GM20000 (cell line): ENCODE measurements around the gene NAT9.

ENCODE experiments used
- DNase-seq: peaks from one replicate; pipeline ENCODE4 v3.0.0; 2012; ENCODE audit warnings: low spot score
- TF ChIP-seq, protein P1 (sequence below): IDR thresholded peaks from 2 replicates; pipeline ENCODE4 v1.5.1; 2012; ENCODE audit warnings: mild to moderate bottlenecking, control low read depth; ENCODE audit errors: extremely low read depth, missing control alignments

Gene NAT9

DNA sequence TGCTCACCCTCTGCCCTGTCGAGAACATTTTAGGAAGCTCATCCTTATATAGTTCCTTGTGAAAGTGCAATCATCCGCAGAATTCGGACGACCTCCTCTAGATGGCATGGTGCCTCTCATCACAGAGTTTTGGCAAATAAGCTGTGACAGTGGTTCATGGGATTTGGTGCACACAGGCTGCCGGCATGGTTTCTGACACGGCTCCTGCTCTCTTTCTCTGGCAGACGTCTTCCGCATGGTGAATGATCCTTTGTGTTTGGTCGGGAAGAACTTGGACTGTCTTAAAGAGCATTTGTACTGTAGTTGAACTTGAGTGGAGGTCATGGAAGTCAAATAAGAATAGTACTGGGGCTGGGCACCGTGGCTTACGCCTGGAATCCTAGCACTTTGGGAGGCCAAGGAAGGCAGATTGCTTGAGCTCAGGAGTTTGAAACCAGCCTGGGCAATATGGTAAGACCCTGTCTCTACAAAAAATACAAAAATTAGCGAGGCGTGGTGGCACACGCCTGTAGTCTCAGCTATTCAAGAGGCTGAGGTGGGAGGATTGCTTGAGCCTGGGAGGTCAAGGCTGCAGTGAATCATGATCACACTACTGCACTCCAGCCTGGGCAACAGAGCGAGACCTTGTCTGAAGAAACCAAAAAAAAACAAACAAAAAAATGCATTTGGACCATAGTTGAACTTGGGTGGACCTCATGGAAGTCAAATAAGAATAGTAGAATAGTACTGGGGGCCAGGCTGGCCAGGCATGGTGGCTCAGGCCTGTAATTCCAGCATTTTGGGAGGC lies 34.7 kb upstream of the NAT9 start:
- no peak for DNase-seq
- TF ChIP-seq, protein P1, sequence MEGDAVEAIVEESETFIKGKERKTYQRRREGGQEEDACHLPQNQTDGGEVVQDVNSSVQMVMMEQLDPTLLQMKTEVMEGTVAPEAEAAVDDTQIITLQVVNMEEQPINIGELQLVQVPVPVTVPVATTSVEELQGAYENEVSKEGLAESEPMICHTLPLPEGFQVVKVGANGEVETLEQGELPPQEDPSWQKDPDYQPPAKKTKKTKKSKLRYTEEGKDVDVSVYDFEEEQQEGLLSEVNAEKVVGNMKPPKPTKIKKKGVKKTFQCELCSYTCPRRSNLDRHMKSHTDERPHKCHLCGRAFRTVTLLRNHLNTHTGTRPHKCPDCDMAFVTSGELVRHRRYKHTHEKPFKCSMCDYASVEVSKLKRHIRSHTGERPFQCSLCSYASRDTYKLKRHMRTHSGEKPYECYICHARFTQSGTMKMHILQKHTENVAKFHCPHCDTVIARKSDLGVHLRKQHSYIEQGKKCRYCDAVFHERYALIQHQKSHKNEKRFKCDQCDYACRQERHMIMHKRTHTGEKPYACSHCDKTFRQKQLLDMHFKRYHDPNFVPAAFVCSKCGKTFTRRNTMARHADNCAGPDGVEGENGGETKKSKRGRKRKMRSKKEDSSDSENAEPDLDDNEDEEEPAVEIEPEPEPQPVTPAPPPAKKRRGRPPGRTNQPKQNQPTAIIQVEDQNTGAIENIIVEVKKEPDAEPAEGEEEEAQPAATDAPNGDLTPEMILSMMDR: no peak

DNA sequence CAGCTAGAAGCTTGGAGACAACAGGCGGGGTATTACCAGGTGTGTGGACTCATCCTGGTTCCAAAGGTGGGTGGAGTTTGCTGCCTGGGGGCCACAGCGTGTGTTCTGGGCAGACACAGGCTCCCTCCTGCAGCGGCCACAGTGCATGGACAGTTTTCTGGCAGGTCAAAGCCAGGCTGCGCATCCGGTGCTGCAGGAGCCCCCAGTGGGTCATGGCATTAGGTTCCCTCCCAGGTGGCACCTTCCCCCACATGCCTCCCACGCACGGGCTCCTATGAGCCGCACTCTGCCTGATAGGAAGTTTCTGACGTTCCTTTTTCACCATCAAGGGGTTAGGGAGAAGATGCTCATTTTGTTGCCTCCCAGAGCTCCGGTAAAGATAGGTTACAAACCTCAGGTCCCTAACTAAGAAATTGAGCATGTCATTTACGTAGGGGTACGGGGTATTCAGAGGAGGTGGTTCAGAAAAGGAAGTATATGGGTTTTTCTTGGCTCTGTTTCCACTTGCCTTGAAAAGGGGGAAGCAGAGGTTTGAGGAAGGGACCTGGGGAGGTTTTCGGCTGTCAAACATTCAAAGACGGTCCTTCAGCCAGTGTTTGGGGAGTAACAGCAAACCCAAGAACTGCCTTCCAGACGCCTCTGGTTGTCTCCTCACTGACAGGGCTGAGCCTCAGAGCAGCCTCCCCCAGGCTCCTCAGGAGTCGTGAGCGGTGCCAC lies 32.7 kb upstream of the NAT9 start:
- TF ChIP-seq, protein P1: no peak
- no peak for DNase-seq

DNA sequence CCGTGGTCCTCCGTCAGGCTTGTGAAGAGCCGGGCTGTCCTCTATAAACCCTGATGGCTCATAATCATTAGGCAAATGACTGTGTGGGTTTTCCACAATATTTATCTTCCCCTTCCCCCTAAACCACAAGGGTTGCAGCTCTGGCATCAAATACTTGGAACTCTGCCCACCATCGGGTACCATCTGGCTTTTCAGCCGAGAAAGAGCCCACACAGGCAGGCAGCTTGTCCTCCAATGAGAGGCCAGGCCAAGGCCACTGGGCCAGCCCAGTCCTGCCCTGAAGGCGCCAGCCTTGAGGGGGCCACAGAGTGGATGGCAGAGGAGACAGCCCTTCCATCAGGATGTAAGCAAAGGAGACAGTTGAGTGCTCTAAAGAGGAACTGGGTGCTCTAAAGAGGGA lies 31.8 kb upstream of the NAT9 start:
- no peak for DNase-seq
- TF ChIP-seq, protein P1: no peak

DNA sequence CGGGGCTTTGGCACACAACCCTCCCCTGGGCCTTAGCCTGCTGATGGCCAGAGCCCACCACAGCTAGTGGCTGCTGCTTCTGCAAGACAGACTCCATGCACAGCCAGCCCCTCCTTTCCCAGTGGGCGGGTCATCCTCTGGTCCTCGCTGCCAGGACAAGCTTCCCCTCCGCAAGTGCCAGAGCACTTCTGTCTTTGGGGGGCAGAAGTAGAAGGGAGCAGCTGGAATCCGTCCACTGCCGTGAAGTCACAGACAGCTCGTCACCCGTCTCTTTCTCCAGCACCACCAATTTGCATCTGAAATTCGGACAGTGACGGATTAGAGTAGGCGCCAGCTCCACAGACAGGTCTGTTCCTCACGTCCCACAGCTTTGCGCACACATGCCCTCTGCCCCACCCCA lies 31.3 kb upstream of the NAT9 start:
- no peak for DNase-seq
- TF ChIP-seq, protein P1: no peak

DNA sequence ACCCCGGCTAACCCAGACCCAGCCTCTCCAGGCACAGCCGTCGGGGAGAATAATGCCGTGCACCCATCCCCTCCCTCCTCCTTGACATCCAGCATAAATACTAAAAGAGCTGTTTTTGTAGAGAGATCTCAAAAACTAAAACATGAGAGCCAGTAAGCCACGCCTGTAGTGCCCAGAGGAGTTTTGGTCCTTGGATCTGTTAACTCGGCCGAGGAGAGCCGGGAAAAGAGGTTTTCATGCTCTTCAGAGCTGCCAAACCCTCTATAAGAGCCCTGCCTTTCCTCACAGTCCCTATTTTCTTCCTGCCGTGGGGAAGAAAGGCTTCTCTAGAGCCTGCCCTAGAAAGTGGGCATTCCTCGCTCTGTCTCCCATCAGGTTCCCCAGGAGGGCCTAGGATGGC lies 30.2 kb upstream of the NAT9 start:
- TF ChIP-seq, protein P1: no peak
- DNase-seq: no peak

DNA sequence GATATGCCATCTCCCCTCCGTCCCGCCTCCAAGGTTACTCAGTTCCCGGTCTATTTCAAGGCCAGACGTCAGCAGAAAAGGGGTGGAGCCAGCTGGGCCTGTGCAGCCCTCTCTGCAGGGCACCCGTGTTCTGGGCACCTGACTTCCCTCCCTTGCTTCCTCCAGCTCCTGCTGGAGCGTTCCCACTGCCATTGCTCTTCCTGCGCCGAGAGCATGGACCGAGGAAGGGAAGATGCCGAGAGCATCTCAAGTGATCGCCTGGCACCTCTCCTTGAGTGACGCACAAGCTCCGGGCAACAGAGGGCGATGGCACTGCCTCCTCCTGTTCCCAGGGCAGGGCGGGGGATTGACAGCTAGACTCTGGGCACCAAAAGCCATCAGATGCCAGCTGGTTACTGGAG lies 29.4 kb upstream of the NAT9 start:
- TF ChIP-seq, protein P1: no peak
- DNase-seq: no peak

DNA sequence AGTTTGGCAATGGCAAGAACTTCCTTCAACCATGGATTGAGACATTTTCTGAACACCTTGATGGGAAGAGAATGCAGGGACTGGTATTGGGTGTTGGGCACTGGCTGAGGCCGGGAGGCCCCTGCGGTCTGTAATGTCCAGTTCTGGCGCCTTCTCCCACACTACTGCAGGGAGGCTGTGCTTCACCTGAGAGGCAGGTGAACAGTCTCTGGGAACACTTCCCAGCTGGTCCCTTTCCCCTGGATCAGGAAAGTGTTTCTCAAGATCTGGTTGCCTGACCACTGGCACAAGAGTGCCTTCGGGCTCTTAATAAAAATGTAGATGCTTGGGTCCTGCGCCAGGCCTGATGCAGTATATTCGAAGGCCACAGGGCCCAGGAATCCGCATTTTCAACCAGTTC lies 28.5 kb upstream of the NAT9 start:
- TF ChIP-seq, protein P1: no peak
- DNase-seq: no peak
